Amniotic epithelial cell (primary cell): ENCODE measurements around the gene WIPF3.
"Not testable (repeated sequence)": the region's sequence is repeated elsewhere in the genome, so short reads cannot be mapped to it uniquely, and the experiment has no call there.

Experiments used
- DNase-seq: peaks from one replicate; pipeline ENCODE4 v3.0.0-alpha.2; 2010; ENCODE audit warnings: low read depth

WIPF3 gene

DNA sequence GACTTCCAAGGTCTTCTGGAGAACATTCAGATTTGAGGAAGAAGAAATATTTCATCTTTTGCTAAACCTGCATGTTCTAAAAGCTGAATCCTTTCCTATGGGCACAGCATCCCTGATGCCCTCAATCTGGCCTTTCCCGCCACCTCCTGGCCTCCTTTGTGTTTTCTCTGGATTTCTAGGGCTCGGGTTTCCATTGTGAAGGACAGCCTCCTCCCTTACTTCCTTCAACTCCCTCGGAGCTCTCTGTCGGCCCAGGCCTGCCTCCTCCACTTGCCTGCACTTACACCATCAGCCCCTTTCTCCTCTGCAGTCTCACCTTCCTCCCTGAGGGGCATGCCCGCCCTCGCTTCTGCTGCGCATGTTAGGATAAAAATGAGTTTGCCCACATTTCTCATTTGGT lies 75.4 kb downstream of the WIPF3 start:
- DNase-seq: no peak

DNA sequence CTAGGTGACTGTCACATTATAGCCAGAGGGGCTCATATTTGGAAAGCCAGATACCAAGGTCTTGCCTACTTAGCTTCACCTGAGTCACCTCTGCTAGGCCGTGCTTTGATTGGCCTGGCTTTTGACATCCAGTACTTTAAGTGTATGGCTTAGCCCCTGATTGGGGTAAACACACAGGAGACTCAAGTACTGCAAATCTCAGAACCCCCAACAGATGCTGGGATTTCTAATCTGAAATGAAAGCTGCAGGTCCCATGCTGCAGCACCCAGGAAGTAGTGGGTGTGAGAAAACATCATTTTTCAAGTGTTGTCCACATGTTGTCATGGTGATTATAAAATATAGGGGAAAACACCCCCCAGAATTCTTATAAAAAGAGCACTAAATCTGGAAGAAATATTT lies 76.2 kb downstream of the WIPF3 start:
- DNase-seq: no peak

DNA sequence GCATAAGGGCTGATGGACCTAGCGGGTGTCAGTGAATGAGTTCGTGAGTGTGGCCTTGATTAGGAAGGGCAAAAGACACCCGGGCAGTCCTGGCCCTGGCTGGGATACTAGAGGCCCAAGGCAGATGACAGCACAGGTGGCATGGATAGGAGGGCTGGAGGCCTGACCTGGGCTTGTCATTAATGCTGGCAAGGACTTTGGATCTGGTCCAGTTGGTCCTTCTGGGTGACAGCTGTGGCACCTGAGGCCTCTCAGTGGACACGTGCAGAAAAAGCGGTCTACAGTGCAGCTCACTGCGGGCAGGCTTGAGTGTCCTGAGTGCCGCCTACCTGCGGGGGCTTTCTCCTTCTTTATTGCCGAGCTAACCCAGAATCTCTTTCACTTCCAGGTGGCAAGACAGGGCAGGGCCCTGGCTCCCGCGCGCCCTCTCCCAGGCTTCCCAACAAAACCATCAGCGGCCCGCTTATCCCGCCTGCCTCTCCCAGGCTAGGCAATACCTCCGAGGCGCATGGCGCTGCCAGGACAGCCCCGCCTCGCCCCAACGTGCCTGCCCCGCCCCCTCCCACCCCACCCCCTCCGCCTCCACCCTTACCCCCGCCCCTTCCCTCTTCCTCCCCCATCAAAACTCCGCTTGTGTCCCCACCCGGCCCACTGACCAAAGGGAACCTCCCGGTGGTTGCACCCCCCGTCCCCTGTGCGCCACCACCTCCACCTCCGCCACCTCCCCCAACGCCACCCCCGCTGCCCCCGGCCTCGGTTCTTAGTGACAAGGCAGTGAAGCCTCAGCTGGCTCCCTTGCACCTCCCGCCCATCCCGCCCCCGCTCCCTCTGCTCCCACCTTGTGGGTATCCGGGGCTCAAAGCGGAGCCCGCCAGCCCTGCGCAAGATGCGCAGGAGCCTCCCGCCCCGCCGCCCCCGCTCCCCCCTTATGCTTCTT lies 77.4 kb downstream of the WIPF3 start:
- no peak for DNase-seq

DNA sequence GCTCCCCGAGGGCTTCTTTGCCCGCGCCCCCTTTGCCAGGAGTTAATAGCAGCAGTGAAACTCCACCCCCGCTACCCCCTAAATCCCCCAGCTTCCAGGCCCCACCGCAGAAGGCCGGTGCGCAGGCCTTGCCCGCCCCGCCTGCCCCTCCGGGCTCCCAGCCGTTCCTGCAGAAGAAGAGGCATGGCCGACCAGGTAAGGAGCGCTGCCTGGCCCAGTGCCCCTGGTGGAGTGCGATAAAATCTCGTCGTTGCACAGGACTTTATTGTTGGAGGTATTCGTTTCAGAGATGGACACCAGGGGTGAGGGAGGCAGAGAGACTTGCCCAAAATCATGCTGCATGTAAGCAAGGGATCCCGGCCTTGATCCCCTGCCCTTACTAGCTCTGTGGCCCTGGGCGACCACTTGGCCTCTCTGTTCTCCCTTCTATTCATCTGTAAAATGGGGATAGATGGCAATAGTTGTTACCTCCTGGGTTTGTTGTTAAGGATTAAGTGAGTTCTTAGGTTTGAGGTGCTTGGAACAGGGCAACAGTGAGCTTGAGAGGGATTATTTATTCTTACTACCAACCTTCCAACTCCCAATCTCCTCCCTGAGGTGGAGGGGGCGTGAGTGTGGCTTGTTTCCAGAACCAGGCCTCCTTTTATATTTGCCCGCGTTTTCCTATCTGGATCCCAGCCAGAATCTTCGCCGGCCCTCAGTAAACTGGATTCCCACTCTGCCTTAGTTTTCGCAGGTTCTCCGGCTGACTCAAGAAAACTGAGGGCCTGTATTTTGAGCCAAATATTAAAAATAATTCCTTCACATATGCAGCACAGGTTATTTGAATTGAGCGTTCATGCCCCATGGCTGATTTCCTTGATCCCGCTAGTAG lies 78.3 kb downstream of the WIPF3 start:
- DNase-seq: no peak

DNA sequence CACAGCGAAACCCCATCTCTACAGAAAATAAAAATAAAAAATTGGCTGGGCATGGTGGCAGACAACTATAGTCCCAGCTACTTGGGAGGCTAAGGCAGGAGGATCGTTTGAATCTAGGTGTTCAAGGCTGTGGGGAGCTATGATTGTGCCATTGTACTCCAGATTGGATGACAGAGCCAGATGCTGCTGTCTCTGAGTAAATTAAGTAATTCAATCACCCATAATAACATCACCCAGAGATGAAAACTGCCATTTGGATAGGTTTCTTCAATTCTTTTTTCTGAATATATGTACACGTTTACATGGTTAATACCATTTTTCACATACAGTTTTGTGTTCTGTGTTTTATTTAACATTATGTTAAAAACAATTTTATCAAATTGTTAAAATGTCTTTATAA lies 79.3 kb downstream of the WIPF3 start:
- DNase-seq: no peak

DNA sequence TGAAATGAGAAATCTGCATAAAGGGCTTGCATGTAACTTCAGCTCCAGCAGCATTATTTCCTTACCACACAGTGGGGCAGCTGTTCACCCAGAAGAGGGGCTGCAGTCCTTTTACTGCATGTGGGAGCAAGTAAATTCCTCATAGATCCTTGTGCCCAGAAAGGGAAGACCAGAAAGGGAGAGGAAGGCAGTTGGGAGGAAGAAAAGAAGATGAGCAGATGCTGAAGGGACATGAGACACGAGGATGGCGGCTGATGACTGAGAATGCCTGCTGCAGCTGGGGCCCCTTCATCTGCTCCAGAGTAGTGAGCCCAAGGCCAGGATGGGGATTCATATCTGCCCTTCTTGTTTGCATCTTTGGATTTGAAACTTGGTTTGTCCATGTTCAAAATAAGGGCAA lies 80.5 kb downstream of the WIPF3 start:
- no peak for DNase-seq

DNA sequence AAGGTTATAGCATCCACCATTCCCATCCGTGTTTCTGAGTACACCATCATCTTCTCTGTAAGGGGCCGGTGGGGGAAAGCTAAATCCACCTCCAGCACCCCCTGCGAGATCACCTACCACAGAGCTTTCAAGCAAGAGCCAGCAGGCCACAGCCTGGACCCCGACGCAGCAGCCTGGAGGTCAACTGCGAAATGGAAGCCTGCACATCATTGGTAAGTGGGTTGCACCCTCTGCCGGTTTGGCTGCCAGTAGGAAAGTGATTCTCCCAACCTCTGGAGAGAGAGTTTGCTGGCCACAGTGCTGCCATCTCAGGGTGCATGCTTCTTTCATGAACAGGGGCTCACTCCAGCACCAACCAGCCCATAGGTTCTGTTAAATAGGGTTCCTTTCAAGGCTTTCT lies 81.7 kb downstream of the WIPF3 start:
- no peak for DNase-seq

DNA sequence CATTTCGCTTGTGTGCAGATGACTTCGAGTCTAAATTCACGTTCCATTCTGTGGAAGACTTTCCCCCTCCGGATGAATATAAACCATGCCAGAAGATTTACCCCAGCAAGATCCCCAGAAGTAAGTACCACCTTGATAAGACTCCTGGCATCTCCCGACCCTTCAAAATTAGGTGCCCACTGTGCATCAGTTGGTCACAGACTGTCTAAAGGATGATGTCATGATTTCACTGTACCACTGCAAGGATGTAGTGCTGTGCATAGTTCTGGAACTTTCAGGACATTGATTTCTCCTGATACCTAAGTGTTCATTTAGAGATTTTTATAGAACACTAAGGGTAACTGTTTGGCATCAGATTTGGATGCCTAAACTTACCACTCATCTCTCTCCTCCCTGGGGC lies 83.0 kb downstream of the WIPF3 start:
- no peak for DNase-seq

DNA sequence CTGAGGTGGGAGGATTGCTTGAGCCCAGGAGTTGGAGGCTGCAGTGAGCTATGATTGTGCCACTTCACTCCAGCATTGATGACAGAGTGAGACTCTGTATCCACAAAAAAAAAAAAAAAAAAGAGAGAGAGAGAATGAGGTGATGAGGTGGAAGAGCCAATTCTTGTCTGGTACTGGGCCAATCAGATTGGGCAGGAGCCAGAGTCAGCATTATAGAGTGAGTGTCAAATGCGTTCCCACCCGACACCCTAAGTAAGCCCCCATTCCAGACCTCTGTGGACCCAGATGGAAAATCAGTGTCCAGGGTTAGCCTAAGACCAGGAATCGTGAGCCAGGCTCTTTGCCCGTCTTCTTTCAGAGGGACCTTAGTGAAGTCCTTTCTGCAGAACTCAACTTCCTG lies 83.9 kb downstream of the WIPF3 start:
- no peak for DNase-seq

DNA sequence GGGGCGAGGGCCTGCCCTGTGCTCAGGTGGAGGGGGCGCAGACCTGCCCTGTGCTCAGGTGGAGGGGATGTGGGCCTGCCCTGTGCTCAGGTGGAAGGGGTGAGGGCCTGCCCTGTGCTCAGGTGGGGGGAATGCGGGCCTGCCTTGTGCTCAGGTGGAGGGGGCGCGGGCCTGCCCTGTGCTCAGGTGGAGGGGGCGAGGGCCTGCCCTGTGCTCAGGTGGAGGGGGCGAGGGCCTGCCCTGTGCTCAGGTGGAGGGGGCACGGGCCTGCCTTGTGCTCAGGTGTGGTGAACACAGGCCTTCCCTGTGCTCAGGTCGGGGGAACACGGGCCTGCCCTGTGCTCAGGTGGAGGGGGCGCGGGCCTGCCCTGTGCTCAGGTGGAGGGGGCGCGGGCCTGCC lies 84.5 kb downstream of the WIPF3 start:
- DNase-seq: not testable (repeated sequence)

DNA sequence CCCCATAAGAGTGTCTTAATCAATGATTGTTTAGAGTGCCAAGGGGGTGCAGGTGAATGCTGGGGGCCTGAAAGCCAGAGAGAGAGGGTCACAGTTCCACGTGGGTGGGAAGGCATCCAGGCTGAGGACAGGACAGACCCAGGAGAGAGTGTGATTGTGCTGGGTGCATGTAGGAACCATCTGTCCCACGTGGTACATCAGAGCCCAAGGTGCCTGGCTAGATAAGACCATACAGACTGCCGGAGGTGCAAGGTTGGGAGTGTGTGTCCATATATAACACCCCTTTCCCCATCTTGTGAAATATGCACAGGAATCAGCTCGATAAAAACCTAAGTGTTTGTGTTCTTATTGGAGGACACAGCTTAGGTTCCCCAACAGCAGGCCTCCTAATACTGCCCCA lies 85.5 kb downstream of the WIPF3 start:
- DNase-seq: no peak

DNA sequence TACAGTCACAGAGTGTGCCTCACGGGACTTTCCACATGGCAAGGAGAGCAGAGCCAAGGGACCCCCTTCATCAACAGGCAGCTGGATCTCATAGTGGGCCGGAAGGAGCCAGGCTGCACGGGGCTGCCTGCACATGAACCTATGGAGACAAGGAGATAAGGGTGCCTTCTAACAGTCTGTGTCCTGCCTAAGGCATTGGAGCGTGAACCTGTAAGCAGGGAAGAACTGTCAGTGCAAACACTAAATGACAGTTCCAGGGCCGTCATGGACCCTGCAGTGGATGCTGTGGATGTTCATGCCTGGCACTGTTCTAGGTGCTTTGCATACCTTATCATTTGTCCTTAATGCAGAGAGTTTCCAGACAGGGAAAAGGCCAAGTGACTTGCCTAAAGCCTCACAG lies 85.9 kb downstream of the WIPF3 start:
- DNase-seq: no peak

DNA sequence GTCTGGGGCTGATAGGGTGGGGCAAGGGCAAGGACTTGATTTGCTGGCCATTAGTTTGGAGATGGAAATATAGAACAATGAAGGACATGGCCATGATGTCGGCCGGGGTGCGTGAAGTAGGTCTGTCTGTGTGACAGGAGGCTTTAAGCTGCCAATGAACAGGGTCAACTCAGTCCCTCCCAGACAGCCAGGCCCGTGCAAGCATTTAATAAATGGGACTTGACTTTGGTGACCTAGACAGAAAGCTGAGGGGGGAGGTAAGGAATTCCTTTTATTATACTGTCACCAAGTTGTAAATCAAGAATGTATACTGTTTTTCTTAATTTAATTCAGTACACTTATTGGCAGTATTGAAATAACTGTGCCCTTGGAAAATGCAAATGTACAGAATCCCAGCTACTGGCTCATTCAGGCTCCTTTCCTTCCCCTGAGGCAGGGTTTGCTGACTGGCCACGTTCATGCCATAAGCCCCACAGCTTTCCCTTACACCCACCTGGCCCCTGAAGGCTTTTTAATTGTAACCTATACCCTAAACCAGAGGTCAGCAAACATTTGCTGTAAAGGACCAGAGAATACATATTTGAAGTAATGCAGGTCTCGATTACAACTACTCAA lies 87.2 kb downstream of the WIPF3 start:
- no peak for DNase-seq

DNA sequence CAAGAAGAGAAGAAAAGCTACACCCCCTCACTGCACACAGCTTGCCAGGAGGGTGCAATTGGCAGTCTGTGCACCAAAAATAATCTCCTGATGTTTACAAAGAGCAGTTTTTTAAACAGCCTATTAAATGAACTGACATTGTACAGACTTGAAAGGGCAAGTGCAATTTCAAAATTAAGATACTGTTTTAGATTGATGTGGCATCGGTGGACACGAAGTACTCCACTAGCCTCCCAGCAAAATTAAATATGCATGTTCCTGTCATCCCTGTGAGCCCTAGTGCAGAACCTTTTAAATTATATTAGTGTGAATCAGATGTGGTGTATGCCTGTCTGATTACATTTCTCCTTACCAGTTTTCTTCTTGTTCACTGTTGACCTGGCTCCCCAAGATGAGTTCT lies 87.9 kb downstream of the WIPF3 start:
- DNase-seq: no peak

DNA sequence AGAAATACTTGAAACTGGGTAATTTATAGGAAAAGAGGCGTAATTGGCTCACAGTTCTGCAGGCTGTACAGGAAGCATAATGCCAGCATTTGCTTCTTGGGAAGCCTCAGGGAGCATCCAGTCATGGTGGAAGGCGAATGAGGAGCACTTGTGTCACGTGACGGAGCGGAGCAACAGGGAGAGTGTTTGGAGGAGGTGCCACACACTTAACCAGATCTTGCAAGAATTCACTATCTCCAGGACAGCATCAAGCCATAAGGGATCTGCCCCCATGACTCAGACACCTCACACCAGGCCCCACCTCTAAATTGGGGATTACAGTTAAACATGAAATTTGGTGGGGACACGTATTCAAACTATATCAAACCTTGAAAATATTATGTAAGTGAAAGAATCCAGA lies 89.3 kb downstream of the WIPF3 start:
- DNase-seq: no peak

DNA sequence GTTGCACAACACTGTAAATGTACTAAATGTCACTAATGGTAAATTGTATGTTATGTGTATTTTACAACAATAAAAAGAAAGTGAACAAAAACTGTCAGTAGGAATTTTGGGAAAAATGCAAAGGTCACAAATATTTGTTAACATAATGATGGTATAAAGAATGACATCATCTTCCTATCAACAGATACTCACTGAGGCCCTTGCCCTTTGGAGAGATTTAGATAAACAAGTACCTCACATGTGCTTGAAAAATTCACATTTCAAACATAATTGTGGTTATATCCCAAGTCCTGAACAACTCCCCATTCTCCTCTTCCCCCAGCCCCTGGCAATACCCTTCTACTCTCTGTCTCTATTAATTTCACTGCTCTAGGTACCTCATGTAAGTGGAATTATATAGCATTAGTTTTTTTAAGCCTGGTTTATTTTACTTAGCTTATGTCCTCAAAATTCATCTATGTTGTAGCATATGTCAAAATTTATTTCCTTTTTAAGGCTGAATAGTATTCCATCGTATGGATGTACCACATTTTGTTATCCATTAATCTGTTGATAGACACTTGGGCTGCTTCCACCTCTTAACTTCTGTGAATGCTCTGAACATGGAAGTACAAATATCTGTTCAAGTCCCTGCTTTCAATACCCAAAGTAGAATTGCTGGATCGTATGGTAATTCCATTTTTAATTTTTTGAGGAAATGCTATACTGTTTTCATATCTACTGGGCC lies 90.5 kb downstream of the WIPF3 start:
- peak; percentile 23 for DNase-seq

DNA sequence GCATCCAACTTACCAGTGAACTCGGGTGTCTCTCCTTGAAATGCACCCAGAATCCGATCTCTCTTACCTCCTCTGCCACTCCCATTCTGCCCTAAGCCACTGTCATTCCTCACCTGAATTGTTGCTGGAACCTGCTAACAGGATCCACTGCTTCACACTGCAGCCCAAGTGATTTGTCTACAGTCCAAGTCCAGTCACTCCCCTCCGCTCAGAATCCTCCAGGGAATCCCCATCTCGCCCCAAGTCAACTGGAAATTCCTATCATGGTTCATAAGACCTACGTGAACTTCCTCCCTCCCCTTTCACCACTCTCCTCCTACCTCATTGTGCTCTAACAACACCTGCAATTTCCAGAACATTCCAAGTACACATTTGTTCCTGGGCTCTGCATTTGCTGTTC lies 92.0 kb downstream of the WIPF3 start:
- DNase-seq: no peak

DNA sequence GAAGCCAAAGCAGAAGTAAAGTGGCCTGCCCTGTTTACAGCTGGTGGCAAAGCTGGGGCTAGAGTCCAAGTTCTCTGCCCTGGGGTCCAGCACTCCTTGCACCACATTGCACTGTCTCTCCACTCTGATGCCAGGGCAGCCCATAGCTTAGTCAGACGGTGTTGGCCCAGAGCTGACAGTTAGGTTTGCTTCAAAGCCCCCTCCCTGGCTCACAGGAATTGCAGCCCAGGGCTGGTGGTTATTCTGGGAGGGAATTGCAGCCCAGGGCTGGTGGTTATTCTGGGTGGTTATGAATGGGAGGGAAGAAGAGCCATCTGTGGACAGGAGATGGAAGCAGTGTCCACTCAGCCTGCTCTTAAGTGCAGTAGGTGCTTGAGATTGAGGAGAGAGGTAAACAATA lies 94.4 kb downstream of the WIPF3 start:
- DNase-seq: no peak

DNA sequence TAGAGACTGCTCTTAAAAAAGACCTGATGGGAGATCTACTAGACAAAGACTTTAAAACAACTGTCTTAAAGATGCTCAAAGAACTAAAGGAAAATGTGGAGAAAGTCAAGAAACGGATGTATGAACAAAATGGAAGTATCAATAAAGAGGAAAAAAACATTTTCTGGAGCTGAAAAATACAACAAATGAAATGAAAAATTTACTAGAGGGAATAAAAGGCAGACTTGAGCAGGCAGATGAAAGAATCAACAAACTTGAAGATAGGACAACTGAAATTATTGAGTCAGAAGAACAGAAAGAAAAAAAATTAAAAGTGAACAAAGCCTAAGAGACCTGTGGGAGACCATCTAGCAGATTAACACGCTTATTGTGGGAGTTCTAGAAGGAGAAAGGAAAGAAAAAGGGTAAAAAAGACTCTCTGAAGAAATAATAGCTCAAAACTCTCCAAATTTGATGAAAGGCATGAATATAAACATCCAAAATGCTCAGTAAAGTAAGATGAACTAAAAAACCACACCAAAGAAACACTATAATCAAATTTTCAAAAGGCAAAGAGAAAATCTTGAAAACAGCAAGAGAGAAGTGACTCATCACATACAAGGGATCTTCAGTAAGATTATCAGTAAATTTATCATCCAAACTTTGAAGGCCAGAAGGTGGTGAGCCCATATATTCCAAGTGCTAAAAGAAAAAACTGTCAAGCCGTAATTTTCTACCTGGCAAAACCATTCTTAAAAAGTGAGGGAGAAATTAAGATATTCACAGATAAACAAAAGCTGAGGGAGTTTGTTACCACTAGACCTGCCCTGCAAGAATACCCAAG lies 100.1 kb downstream of the WIPF3 start:
- DNase-seq: no peak

DNA sequence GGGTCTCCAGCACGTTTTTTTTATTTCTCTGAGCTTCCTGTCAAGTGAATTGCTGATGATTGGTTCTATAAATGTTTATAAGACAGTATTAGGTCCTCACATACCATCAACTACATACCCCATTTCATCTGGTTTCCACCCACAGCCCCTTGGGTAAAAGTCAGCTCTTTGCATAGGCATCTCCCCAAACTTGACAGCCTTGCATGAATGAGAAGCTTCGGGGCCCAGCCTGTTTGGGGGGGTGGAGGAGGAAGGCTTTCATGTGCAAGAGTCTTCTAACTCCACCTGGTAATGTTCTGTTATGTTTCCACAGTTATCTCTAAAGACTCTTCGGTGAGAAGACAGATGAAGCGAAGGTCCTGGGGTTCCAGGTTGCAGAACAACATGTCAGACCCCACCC lies 107.9 kb downstream of the WIPF3 start:
- no peak for DNase-seq
